H9 (cell line): ENCODE results near the gene PIP5K1C. TPM values are rescaled to one million over a fixed set of nuclear protein-coding genes. Genes with fewer than 3 reads are reported as not detected.
A peak's percentile ranks its signal among the peaks of the same experiment; 100 is the strongest.

Experiments
- DNase-seq: peaks from one replicate; pipeline ENCODE4 v3.0.0-alpha.2; 2017
- H2AFZ ChIP-seq: one replicate; pipeline ENCODE4 v1.6.1; 2013; ENCODE audit warnings: mild to moderate bottlenecking, low read length, control low read depth, moderate library complexity
- H2AK5ac ChIP-seq: 2 replicates; pipeline ENCODE4 v1.6.1; 2013; ENCODE audit warnings: low read length, control low read depth, mixed read lengths; ENCODE audit not compliant: insufficient read length
- H2BK120ac ChIP-seq: one replicate; pipeline ENCODE4 v1.6.1; 2013; ENCODE audit warnings: low read depth, mild to moderate bottlenecking, low read length, control low read depth, inconsistent platforms; ENCODE audit not compliant: poor library complexity, severe bottlenecking
- H2BK12ac ChIP-seq: 2 replicates; pipeline ENCODE4 v1.6.1; 2013; ENCODE audit warnings: low read length, control low read depth, mixed read lengths, low read depth; ENCODE audit not compliant: insufficient read length
- H2BK15ac ChIP-seq: 2 replicates; pipeline ENCODE4 v1.6.1; 2013; ENCODE audit warnings: low read depth, low read length, control low read depth
- H2BK20ac ChIP-seq: one replicate; pipeline ENCODE4 v1.6.1; 2013; ENCODE audit warnings: low read depth, mild to moderate bottlenecking, low read length, control low read depth, inconsistent platforms; ENCODE audit not compliant: poor library complexity, severe bottlenecking
- H2BK5ac ChIP-seq: 2 replicates; pipeline ENCODE4 v1.6.1; 2013; ENCODE audit warnings: low read length, control low read depth, mixed read lengths; ENCODE audit not compliant: insufficient read length
- H3K14ac ChIP-seq: 2 replicates; pipeline ENCODE4 v1.6.1; 2013; ENCODE audit warnings: low read length, control low read depth; ENCODE audit not compliant: insufficient read depth
- H3K18ac ChIP-seq: 2 replicates; pipeline ENCODE4 v1.6.1; 2013; ENCODE audit warnings: low read depth, mild to moderate bottlenecking, mixed read lengths, low read length, control low read depth; ENCODE audit not compliant: insufficient read length
- H3K23ac ChIP-seq: 2 replicates; pipeline ENCODE4 v1.6.1; 2013; ENCODE audit warnings: low read length, control low read depth, mixed read lengths, low read depth; ENCODE audit not compliant: insufficient read length
- H3K23me2 ChIP-seq: 2 replicates; pipeline ENCODE4 v1.6.1; 2013; ENCODE audit warnings: low read depth, mild to moderate bottlenecking, mixed read lengths, low read length, control low read depth; ENCODE audit not compliant: insufficient read length, poor library complexity, severe bottlenecking
- H3K27ac ChIP-seq: 2 replicates; pipeline ENCODE4 v1.5.1; 2013; ENCODE audit warnings: low read length, control low read depth, mixed read lengths, low read depth; ENCODE audit not compliant: insufficient read length
- H3K27me3 ChIP-seq: 2 replicates; pipeline ENCODE4 v1.6.1; 2013; ENCODE audit warnings: low read length, control low read depth, inconsistent platforms; ENCODE audit not compliant: insufficient read depth
- H3K4ac ChIP-seq: 2 replicates; pipeline ENCODE4 v1.6.1; 2013; ENCODE audit warnings: low read depth, mild to moderate bottlenecking, control low read depth, inconsistent platforms, low read length, moderate library complexity
- H3K4me1 ChIP-seq: 2 replicates; pipeline ENCODE4 v1.6.1; 2013; ENCODE audit warnings: low read length, control low read depth, inconsistent platforms; ENCODE audit not compliant: insufficient read depth
- H3K4me2 ChIP-seq: 2 replicates; pipeline ENCODE4 v1.6.1; 2013; ENCODE audit warnings: low read length, control low read depth, mixed read lengths; ENCODE audit not compliant: insufficient read length, insufficient read depth
- H3K56ac ChIP-seq: 2 replicates; pipeline ENCODE4 v1.6.1; 2013; ENCODE audit warnings: low read depth, mild to moderate bottlenecking, mixed read lengths, low read length, control low read depth; ENCODE audit not compliant: insufficient read length
- H3K79me1 ChIP-seq: 2 replicates; pipeline ENCODE4 v1.6.1; 2013; ENCODE audit warnings: low read depth, mild to moderate bottlenecking, moderate library complexity, low read length, control low read depth, inconsistent platforms; ENCODE audit not compliant: insufficient read depth, poor library complexity, severe bottlenecking
- H3K79me2 ChIP-seq: 2 replicates; pipeline ENCODE4 v1.6.1; 2013; ENCODE audit warnings: low read length, control low read depth, inconsistent platforms; ENCODE audit not compliant: insufficient read depth
- H3K9ac ChIP-seq: 2 replicates; pipeline ENCODE4 v1.6.1; 2013; ENCODE audit warnings: low read length, control low read depth, mixed read lengths; ENCODE audit not compliant: insufficient read length; ENCODE audit errors: extremely low read depth
- H3K9me3 ChIP-seq: one replicate; pipeline ENCODE4 v1.6.1; 2013; ENCODE audit warnings: low read depth, low read length, inconsistent platforms; ENCODE audit not compliant: control insufficient read depth
- H3T11ph ChIP-seq: one replicate; pipeline ENCODE4 v1.6.1; 2013; ENCODE audit warnings: mild to moderate bottlenecking, low read length, control low read depth, inconsistent platforms
- H4K20me1 ChIP-seq: one replicate; pipeline ENCODE4 v1.6.1; 2013; ENCODE audit not compliant: control insufficient read depth, insufficient read length, insufficient read depth
- H4K5ac ChIP-seq: 2 replicates; pipeline ENCODE4 v1.6.1; 2013; ENCODE audit warnings: low read depth, mild to moderate bottlenecking, mixed read lengths, low read length, control low read depth; ENCODE audit not compliant: insufficient read length
- H4K8ac ChIP-seq: replicated peaks from 2 replicates; pipeline ENCODE4 v1.6.1; 2013; ENCODE audit warnings: low read length, control low read depth, mixed read lengths, low read depth; ENCODE audit not compliant: insufficient read length
- H4K91ac ChIP-seq: 2 replicates; pipeline ENCODE4 v1.6.1; 2013; ENCODE audit warnings: low read depth, mild to moderate bottlenecking, moderate library complexity, mixed read lengths, low read length, control low read depth; ENCODE audit not compliant: insufficient read length
- H3K27ac Mint-ChIP-seq, 3 experiments: 2 replicates in 2 of 3; 3 replicates in 1 of 3; pipeline ENCODE4 v1.8.0; 2020 to 2021; ENCODE audit warnings: mixed read lengths in 3 of 3, mild to moderate bottlenecking in 1 of 3, moderate library complexity in 1 of 3
- H3K27me3 Mint-ChIP-seq: 2 replicates; pipeline ENCODE4 v1.8.0; 2021; ENCODE audit warnings: low read depth, mild to moderate bottlenecking, moderate library complexity, mixed read lengths
- H3K36me3 Mint-ChIP-seq, 3 experiments: 2 replicates in 2 of 3; 3 replicates in 1 of 3; pipeline ENCODE4 v1.8.0; 2020 to 2021; ENCODE audit warnings: low read depth in 3 of 3, mixed read lengths in 3 of 3; ENCODE audit not compliant: insufficient read depth in 1 of 3
- H3K4me1 Mint-ChIP-seq, 2 experiments: 2 replicates each; pipeline ENCODE4 v1.8.0; 2020; ENCODE audit warnings: mixed read lengths in 2 of 2
- H3K4me3 Mint-ChIP-seq, 2 experiments: 2 replicates in 1 of 2; 3 replicates in 1 of 2; pipeline ENCODE4 v1.8.0; 2020 to 2021; ENCODE audit warnings: mild to moderate bottlenecking in 2 of 2, mixed read lengths in 2 of 2, moderate library complexity in 1 of 2
- H3K9me3 Mint-ChIP-seq, 2 experiments: 2 replicates in 1 of 2; 3 replicates in 1 of 2; pipeline ENCODE4 v1.8.0; 2020; ENCODE audit warnings: mild to moderate bottlenecking in 2 of 2, mixed read lengths in 2 of 2, moderate library complexity in 1 of 2
- CTCF ChIP-seq: fragments of 200-600 bp; sonication (generic); conservative IDR thresholded peaks from 3 replicates; pipeline ENCODE4 v1.8.0; 2021; ENCODE audit warnings: antibody characterized with exemption, mild to moderate bottlenecking
- WGBS: extraction: QIAGEN DNeasy Blood & Tissue Kit; methylation state at CpG from one replicate; pipeline ENCODE4 v1.1.7; 2013; ENCODE audit warnings: missing lambda C conversion rate, low lambda C conversion rate, mixed read lengths; ENCODE audit not compliant: insufficient read length; ENCODE audit errors: extremely low coverage; 5-methylcytosine and 5-hydroxymethylcytosine counted together
- total RNA-seq: library from RNA; stranded (reverse); gene quantifications from 2 replicates; pipeline ENCODE4 v1.2.1, GENCODE V29; 2021

Gene PIP5K1C
- total RNA-seq, 1 experiment from 2014 or later = 41.7 TPM

GRCh38 chr19:3618144-3618810 lies 82.0 kb downstream of the PIP5K1C start:
- Mint-ChIP-seq H3K9me3 (no peaks in the 10 kb centered on the region), H3K27me3 (no peaks in the 10 kb centered on the region), H3K36me3 (peaks cover 2 to 21% (median 20%) of the 10 kb centered on the region in 3 experiments; a peak in 6 of 7 replicates), H3K4me3 (no peak overlapping the region), H3K4me1 (no peaks in the 10 kb centered on the region), H3K27ac (peak overlapping the region in 1 of 3 experiments; percentile 67; a peak in 1 of 7 replicates)
- H3K4me1 ChIP-seq = no peaks in the 10 kb centered on the region
- H3K4me2 ChIP-seq = no peak overlapping the region
- H3K79me2 ChIP-seq = no peaks in the 10 kb centered on the region
- H3K79me1 ChIP-seq = no peaks in the 10 kb centered on the region
- no peaks in the 10 kb centered on the region for H3K9me3 ChIP-seq
- H2AK5ac ChIP-seq = no peak overlapping the region
- H3K56ac ChIP-seq = no peak overlapping the region
- no peak overlapping the region for H3T11ph ChIP-seq
- H2BK120ac ChIP-seq = no peak overlapping the region
- peak; percentile 73 for DNase-seq
- H3K9ac ChIP-seq = no peak overlapping the region
- H2BK5ac ChIP-seq = no peak overlapping the region
- H4K91ac ChIP-seq = no peak overlapping the region
- no peak overlapping the region for H3K14ac ChIP-seq
- no peak overlapping the region for H4K5ac ChIP-seq
- TF ChIP-seq CTCF = peak; percentile 90
- no peak overlapping the region for H3K23ac ChIP-seq
- no peak overlapping the region for H2AFZ ChIP-seq
- no peak overlapping the region for H3K27ac ChIP-seq
- H2BK15ac ChIP-seq = no peak overlapping the region
- WGBS = no CpG with 5 or more reads among the region's 31 CpGs
- no peak overlapping the region for H2BK12ac ChIP-seq
- H3K4ac ChIP-seq = no peak overlapping the region
- H2BK20ac ChIP-seq = no peak overlapping the region
- H4K8ac ChIP-seq = no peak overlapping the region
- no peaks in the 10 kb centered on the region for H3K27me3 ChIP-seq
- H4K20me1 ChIP-seq = peaks cover 3% of the 10 kb centered on the region
- no peaks in the 10 kb centered on the region for H3K23me2 ChIP-seq
- H3K18ac ChIP-seq = no peak overlapping the region
